GM23338 (cell line): ENCODE data around the gene SNAP25. TPM values are rescaled to one million over a fixed set of nuclear protein-coding genes. Genes with fewer than 3 reads are reported as not detected.

Experiments
- ATAC-seq: fragments of 200-7000 bp; cut with Tn5 transposase; 3 replicates; pipeline ENCODE4 v1.9.1; 2020
- DNase-seq: peaks from one replicate; pipeline ENCODE4 v3.0.0-alpha.2; 2015; ENCODE audit warnings: low spot score
- H2AFZ ChIP-seq: fragments of 200-600 bp; sonication (generic); 2 replicates; pipeline ENCODE4 v1.8.0; 2016; ENCODE audit warnings: antibody characterized with exemption, mild to moderate bottlenecking, moderate library complexity
- H3F3A ChIP-seq: fragments of 200-600 bp; sonication (generic); replicated peaks from 2 replicates; pipeline ENCODE4 v1.8.0; 2017; ENCODE audit warnings: antibody characterized with exemption, mixed run types, low read depth
- H3K27ac ChIP-seq: fragments of 200-600 bp; sonication (generic); 2 replicates; pipeline ENCODE4 v1.6.1; 2016; ENCODE audit warnings: low read depth
- H3K27me3 ChIP-seq: fragments of 200-600 bp; sonication (generic); 2 replicates; pipeline ENCODE4 v1.8.0; 2016; ENCODE audit warnings: mild to moderate bottlenecking, mixed run types, moderate library complexity; ENCODE audit not compliant: insufficient read depth
- H3K36me3 ChIP-seq: fragments of 200-600 bp; sonication (generic); 2 replicates; pipeline ENCODE4 v1.8.0; 2016; ENCODE audit warnings: mild to moderate bottlenecking; ENCODE audit not compliant: insufficient read depth
- H3K4me1 ChIP-seq: fragments of 200-600 bp; sonication (generic); 2 replicates; pipeline ENCODE4 v1.8.0; 2016; ENCODE audit warnings: mild to moderate bottlenecking, moderate library complexity; ENCODE audit not compliant: insufficient read depth
- H3K4me2 ChIP-seq: fragments of 200-600 bp; sonication (generic); 2 replicates; pipeline ENCODE4 v1.7.1; 2017; ENCODE audit warnings: mixed run types
- H3K4me3 ChIP-seq: fragments of 200-600 bp; sonication (generic); 2 replicates; pipeline ENCODE4 v1.6.1; 2016; ENCODE audit warnings: mixed run types
- H3K79me2 ChIP-seq: fragments of 200-600 bp; sonication (generic); replicated peaks from 2 replicates; pipeline ENCODE4 v1.8.0; 2017; ENCODE audit warnings: mild to moderate bottlenecking; ENCODE audit not compliant: insufficient read depth
- H3K9me2 ChIP-seq: fragments of 200-600 bp; sonication (generic); 2 replicates; pipeline ENCODE4 v1.8.0; 2017; ENCODE audit not compliant: insufficient read depth
- H4K20me1 ChIP-seq: fragments of 200-600 bp; sonication (generic); replicated peaks from 2 replicates; pipeline ENCODE4 v1.8.0; 2017; ENCODE audit warnings: mild to moderate bottlenecking; ENCODE audit not compliant: insufficient read depth
- H3K27ac Mint-ChIP-seq: 2 replicates; pipeline ENCODE4 v1.8.0; 2020; ENCODE audit warnings: inconsistent platforms, mild to moderate bottlenecking, moderate library complexity, mixed read lengths
- H3K27me3 Mint-ChIP-seq: 3 replicates; pipeline ENCODE4 v1.8.0; 2022; ENCODE audit warnings: low read depth, mild to moderate bottlenecking, moderate library complexity, mixed read lengths, inconsistent platforms; ENCODE audit not compliant: insufficient read depth, poor library complexity
- H3K36me3 Mint-ChIP-seq: 3 replicates; pipeline ENCODE4 v1.8.0; 2021; ENCODE audit warnings: low read depth, mild to moderate bottlenecking, inconsistent platforms, moderate library complexity, mixed read lengths
- H3K4me1 Mint-ChIP-seq: 3 replicates; pipeline ENCODE4 v1.8.0; 2020; ENCODE audit warnings: mild to moderate bottlenecking, inconsistent platforms, mixed read lengths
- H3K4me3 Mint-ChIP-seq: 3 replicates; pipeline ENCODE4 v1.8.0; 2021; ENCODE audit warnings: moderate library complexity, mild to moderate bottlenecking, inconsistent platforms, mixed read lengths
- H3K9me3 Mint-ChIP-seq: 3 replicates; pipeline ENCODE4 v1.8.0; 2020; ENCODE audit warnings: moderate library complexity, mild to moderate bottlenecking, inconsistent platforms, mixed read lengths
- CREB1 ChIP-seq: fragments of 250-450 bp; sonication (Bioruptor Pico); IDR thresholded peaks from 2 replicates; pipeline ENCODE4 v1.5.0; 2020; ENCODE audit warnings: low read depth, mild to moderate bottlenecking, moderate library complexity
- EZH2 ChIP-seq: fragments of 200-600 bp; sonication (generic); IDR thresholded peaks from one replicate; pipeline ENCODE4 v1.8.0; 2017; ENCODE audit warnings: antibody characterized with exemption, mild to moderate bottlenecking, low read depth; ENCODE audit not compliant: unreplicated experiment
- EZH2phosphoT487 ChIP-seq: fragments of 200-600 bp; sonication (generic); IDR thresholded peaks from one replicate; pipeline ENCODE4 v1.8.1; 2018; ENCODE audit warnings: antibody characterized with exemption; ENCODE audit not compliant: unreplicated experiment
- JUNB ChIP-seq: IDR thresholded peaks from one replicate; pipeline ENCODE4 v1.6.1; 2016; ENCODE audit warnings: antibody characterized with exemption; ENCODE audit not compliant: unreplicated experiment
- NANOG ChIP-seq: IDR thresholded peaks from 2 replicates; pipeline ENCODE4 v1.6.1; 2016; ENCODE audit warnings: antibody characterized with exemption, borderline replicate concordance
- POLR2AphosphoS5 ChIP-seq: IDR thresholded peaks from 2 replicates; pipeline ENCODE4 v1.6.1; 2016; ENCODE audit warnings: antibody characterized with exemption, low read depth
- STAT1 ChIP-seq: IDR thresholded peaks from one replicate; pipeline ENCODE4 v1.6.1; 2016; ENCODE audit warnings: antibody characterized with exemption; ENCODE audit not compliant: unreplicated experiment
- ZNF114 ChIP-seq: fragments of 250-450 bp; sonication (Bioruptor Pico); IDR thresholded peaks from 2 replicates; pipeline ENCODE4 v1.5.0; 2020; ENCODE audit warnings: mild to moderate bottlenecking, moderate library complexity
- ZNF331 ChIP-seq: fragments of 250-450 bp; sonication (Bioruptor Pico); IDR thresholded peaks from 2 replicates; pipeline ENCODE4 v1.5.0; 2020; ENCODE audit warnings: low read depth, mild to moderate bottlenecking, moderate library complexity
- polyA plus RNA-seq: library from polyadenylated mRNA; unstranded; fragments of >200 nt; fragmentation: Nextera tagmentation; extraction: Ambion mirVana; gene quantifications from 2 replicates; pipeline ENCODE4 v1.2.1, GENCODE V29; 2016
- total RNA-seq: library from RNA; depleted of rRNA; stranded (reverse); fragments of >200 nt; shearing (Covaris generic); gene quantifications from 2 replicates; pipeline ENCODE4 v1.2.3, GENCODE V29; 2014
- TF ChIP-seq, protein P1 (sequence below): fragments of 250-450 bp; sonication (Bioruptor Pico); IDR thresholded peaks from 2 replicates; pipeline ENCODE4 v1.5.0; 2020; ENCODE audit warnings: mild to moderate bottlenecking, moderate library complexity
- TF ChIP-seq, protein P2 (sequence below): IDR thresholded peaks from one replicate; pipeline ENCODE4 v1.6.1; 2018; ENCODE audit warnings: antibody characterized with exemption; ENCODE audit not compliant: unreplicated experiment
- TF ChIP-seq, protein P3 (sequence below), 2 experiments: fragments of 200-600 bp in 1 of 2; sonication (generic) in 1 of 2; conservative IDR thresholded peaks; 2 replicates each; pipeline versions ENCODE4 v1.5.1 to v1.6.1; 2016 to 2017; ENCODE audit warnings: antibody characterized with exemption in 2 of 2, low read depth in 2 of 2, mild to moderate bottlenecking in 2 of 2, moderate library complexity in 1 of 2
- TF ChIP-seq, protein P4 (sequence below): IDR thresholded peaks from 2 replicates; pipeline ENCODE4 v1.6.1; 2016; ENCODE audit warnings: antibody characterized with exemption

The SNAP25 gene
- total and polyA plus RNA-seq, 2 experiments from 2014 or later = 0.82 to 1.3 TPM

DNA sequence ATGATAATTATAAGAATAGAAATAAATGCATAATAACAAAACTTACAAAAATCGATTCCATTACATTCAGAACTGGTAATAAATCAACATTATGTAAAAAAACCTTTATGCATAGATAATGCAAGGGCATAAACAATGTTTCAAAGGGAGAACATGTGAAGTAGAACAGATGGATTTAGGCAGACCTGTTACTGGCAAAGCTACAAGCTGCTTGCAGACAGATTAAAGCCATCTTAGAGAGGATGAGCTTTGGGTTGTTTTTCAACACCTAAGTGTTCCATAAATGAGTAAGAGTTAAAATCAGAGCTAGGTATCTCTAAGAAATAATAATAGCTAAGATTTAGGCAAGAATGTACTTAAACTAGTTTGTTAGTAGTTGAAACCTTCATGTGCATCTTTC lies 37.2 kb downstream of the SNAP25 start:
- no peaks in the 10 kb centered on the region for H3K9me3 Mint-ChIP-seq
- H3K4me1 Mint-ChIP-seq = peaks cover 21% of the 10 kb centered on the region
- H3K4me3 ChIP-seq = no peak overlapping the region
- TF ChIP-seq, protein P1, sequence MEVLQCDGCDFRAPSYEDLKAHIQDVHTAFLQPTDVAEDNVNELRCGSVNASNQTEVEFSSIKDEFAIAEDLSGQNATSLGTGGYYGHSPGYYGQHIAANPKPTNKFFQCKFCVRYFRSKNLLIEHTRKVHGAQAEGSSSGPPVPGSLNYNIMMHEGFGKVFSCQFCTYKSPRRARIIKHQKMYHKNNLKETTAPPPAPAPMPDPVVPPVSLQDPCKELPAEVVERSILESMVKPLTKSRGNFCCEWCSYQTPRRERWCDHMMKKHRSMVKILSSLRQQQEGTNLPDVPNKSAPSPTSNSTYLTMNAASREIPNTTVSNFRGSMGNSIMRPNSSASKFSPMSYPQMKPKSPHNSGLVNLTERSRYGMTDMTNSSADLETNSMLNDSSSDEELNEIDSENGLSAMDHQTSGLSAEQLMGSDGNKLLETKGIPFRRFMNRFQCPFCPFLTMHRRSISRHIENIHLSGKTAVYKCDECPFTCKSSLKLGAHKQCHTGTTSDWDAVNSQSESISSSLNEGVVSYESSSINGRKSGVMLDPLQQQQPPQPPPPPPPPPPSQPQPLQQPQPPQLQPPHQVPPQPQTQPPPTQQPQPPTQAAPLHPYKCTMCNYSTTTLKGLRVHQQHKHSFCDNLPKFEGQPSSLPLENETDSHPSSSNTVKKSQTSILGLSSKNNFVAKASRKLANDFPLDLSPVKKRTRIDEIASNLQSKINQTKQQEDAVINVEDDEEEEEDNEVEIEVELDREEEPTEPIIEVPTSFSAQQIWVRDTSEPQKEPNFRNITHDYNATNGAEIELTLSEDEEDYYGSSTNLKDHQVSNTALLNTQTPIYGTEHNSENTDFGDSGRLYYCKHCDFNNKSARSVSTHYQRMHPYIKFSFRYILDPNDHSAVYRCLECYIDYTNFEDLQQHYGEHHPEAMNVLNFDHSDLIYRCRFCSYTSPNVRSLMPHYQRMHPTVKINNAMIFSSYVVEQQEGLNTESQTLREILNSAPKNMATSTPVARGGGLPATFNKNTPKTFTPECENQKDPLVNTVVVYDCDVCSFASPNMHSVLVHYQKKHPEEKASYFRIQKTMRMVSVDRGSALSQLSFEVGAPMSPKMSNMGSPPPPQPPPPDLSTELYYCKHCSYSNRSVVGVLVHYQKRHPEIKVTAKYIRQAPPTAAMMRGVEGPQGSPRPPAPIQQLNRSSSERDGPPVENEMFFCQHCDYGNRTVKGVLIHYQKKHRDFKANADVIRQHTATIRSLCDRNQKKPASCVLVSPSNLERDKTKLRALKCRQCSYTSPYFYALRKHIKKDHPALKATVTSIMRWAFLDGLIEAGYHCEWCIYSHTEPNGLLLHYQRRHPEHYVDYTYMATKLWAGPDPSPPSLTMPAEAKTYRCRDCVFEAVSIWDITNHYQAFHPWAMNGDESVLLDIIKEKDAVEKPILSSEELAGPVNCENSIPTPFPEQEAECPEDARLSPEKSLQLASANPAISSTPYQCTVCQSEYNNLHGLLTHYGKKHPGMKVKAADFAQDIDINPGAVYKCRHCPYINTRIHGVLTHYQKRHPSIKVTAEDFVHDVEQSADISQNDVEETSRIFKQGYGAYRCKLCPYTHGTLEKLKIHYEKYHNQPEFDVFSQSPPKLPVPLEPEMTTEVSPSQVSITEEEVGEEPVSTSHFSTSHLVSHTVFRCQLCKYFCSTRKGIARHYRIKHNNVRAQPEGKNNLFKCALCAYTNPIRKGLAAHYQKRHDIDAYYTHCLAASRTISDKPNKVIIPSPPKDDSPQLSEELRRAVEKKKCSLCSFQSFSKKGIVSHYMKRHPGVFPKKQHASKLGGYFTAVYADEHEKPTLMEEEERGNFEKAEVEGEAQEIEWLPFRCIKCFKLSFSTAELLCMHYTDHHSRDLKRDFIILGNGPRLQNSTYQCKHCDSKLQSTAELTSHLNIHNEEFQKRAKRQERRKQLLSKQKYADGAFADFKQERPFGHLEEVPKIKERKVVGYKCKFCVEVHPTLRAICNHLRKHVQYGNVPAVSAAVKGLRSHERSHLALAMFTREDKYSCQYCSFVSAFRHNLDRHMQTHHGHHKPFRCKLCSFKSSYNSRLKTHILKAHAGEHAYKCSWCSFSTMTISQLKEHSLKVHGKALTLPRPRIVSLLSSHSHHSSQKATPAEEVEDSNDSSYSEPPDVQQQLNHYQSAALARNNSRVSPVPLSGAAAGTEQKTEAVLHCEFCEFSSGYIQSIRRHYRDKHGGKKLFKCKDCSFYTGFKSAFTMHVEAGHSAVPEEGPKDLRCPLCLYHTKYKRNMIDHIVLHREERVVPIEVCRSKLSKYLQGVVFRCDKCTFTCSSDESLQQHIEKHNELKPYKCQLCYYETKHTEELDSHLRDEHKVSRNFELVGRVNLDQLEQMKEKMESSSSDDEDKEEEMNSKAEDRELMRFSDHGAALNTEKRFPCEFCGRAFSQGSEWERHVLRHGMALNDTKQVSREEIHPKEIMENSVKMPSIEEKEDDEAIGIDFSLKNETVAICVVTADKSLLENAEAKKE (CRISPR knock-in tag) = no peak
- TF ChIP-seq STAT1 (no peak), ZNF114 (CRISPR knock-in tag) (no peak), EZH2phosphoT487 (no peak), POLR2AphosphoS5 (no peak), EZH2 (no peak), JUNB (no peak), CREB1 (no peak), NANOG (no peak), ZNF331 (CRISPR knock-in tag) (no peak)
- TF ChIP-seq, protein P2, sequence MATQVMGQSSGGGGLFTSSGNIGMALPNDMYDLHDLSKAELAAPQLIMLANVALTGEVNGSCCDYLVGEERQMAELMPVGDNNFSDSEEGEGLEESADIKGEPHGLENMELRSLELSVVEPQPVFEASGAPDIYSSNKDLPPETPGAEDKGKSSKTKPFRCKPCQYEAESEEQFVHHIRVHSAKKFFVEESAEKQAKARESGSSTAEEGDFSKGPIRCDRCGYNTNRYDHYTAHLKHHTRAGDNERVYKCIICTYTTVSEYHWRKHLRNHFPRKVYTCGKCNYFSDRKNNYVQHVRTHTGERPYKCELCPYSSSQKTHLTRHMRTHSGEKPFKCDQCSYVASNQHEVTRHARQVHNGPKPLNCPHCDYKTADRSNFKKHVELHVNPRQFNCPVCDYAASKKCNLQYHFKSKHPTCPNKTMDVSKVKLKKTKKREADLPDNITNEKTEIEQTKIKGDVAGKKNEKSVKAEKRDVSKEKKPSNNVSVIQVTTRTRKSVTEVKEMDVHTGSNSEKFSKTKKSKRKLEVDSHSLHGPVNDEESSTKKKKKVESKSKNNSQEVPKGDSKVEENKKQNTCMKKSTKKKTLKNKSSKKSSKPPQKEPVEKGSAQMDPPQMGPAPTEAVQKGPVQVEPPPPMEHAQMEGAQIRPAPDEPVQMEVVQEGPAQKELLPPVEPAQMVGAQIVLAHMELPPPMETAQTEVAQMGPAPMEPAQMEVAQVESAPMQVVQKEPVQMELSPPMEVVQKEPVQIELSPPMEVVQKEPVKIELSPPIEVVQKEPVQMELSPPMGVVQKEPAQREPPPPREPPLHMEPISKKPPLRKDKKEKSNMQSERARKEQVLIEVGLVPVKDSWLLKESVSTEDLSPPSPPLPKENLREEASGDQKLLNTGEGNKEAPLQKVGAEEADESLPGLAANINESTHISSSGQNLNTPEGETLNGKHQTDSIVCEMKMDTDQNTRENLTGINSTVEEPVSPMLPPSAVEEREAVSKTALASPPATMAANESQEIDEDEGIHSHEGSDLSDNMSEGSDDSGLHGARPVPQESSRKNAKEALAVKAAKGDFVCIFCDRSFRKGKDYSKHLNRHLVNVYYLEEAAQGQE = no peak
- TF ChIP-seq, protein P3, sequence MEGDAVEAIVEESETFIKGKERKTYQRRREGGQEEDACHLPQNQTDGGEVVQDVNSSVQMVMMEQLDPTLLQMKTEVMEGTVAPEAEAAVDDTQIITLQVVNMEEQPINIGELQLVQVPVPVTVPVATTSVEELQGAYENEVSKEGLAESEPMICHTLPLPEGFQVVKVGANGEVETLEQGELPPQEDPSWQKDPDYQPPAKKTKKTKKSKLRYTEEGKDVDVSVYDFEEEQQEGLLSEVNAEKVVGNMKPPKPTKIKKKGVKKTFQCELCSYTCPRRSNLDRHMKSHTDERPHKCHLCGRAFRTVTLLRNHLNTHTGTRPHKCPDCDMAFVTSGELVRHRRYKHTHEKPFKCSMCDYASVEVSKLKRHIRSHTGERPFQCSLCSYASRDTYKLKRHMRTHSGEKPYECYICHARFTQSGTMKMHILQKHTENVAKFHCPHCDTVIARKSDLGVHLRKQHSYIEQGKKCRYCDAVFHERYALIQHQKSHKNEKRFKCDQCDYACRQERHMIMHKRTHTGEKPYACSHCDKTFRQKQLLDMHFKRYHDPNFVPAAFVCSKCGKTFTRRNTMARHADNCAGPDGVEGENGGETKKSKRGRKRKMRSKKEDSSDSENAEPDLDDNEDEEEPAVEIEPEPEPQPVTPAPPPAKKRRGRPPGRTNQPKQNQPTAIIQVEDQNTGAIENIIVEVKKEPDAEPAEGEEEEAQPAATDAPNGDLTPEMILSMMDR (conservative IDR thresholded peaks at IDR 0.05; ENCODE audit: low read depth in 2 of 2) = no peak
- TF ChIP-seq, protein P4, sequence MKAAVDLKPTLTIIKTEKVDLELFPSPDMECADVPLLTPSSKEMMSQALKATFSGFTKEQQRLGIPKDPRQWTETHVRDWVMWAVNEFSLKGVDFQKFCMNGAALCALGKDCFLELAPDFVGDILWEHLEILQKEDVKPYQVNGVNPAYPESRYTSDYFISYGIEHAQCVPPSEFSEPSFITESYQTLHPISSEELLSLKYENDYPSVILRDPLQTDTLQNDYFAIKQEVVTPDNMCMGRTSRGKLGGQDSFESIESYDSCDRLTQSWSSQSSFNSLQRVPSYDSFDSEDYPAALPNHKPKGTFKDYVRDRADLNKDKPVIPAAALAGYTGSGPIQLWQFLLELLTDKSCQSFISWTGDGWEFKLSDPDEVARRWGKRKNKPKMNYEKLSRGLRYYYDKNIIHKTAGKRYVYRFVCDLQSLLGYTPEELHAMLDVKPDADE = no peak
- no peak for DNase-seq
- no peak overlapping the region for H3K4me3 Mint-ChIP-seq
- ATAC-seq = no peak
- H3K27ac Mint-ChIP-seq = no peak overlapping the region
- no peaks in the 10 kb centered on the region for H3K36me3 ChIP-seq
- H3K27me3 ChIP-seq = no peaks in the 10 kb centered on the region
- H3K4me1 ChIP-seq = peaks cover 12% of the 10 kb centered on the region
- no peak overlapping the region for H3K4me2 ChIP-seq
- H3K36me3 Mint-ChIP-seq = no peaks in the 10 kb centered on the region
- H3K9me2 ChIP-seq = peaks cover 4% of the 10 kb centered on the region; the same call in 1 of the 2 replicates
- no peaks in the 10 kb centered on the region for H4K20me1 ChIP-seq
- H2AFZ ChIP-seq = no peak overlapping the region
- H3K27ac ChIP-seq = no peak overlapping the region
- H3F3A ChIP-seq = no peaks in the 10 kb centered on the region
- H3K27me3 Mint-ChIP-seq = peaks cover 1% of the 10 kb centered on the region
- no peaks in the 10 kb centered on the region for H3K79me2 ChIP-seq
